Measurements from ENCODE around the gene NELFCD.
"Not testable (repeated sequence)": the region's sequence is repeated elsewhere in the genome, so short reads cannot be mapped to it uniquely, and the experiment has no call there.

Gene NELFCD

DNA sequence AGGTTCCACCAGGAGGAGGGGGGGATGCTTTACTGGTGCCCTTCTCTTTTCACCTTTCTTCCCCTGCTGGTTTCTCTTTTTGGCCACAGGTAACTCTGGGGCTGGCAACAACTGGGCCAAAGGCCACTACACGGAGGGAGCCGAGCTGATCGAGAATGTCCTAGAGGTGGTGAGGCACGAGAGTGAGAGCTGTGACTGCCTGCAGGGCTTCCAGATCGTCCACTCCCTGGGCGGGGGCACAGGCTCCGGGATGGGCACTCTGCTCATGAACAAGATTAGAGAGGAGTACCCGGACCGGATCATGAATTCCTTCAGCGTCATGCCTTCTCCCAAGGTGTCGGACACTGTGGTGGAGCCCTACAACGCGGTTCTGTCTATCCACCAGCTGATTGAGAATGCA lies 42.6 kb downstream of the NELFCD start:
- in situ Hi-C loops (cut with MboI; ENCODE audit: low sequenced_read_pairs): no loop called here

DNA sequence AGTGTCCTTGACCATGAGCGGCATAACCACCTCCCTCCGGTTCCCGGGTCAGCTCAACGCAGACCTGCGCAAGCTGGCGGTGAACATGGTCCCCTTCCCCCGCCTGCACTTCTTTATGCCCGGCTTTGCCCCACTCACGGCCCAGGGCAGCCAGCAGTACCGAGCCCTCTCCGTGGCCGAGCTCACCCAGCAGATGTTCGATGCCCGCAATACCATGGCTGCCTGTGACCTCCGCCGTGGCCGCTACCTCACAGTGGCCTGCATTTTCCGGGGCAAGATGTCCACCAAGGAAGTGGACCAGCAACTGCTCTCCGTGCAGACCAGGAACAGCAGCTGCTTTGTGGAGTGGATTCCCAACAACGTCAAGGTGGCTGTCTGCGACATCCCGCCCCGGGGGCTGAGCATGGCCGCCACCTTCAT lies 43.1 kb downstream of the NELFCD start:
- in situ Hi-C loops (cut with MboI; ENCODE audit: low sequenced_read_pairs): no loop called here

DNA sequence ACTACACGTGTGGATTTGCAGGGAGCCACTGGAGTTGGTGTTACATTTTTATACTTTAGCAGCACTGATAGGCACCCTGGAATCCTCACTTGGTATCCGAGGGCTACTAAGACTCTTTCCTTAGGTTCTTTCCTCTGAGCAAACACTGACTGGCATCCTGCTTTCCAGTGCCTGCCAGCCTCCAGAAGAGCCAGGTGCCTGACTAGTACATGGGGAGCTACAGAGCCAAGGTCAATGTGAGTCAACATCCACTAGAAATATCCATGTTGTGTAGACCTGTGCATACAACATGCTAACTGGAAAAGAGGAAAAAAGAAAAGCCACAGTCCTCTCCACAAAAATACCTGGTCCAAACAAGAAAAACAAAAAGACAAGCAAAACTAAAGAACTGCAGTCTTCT lies 44.0 kb downstream of the NELFCD start:
- in situ Hi-C loops (cut with MboI; ENCODE audit: low sequenced_read_pairs): no loop called here

DNA sequence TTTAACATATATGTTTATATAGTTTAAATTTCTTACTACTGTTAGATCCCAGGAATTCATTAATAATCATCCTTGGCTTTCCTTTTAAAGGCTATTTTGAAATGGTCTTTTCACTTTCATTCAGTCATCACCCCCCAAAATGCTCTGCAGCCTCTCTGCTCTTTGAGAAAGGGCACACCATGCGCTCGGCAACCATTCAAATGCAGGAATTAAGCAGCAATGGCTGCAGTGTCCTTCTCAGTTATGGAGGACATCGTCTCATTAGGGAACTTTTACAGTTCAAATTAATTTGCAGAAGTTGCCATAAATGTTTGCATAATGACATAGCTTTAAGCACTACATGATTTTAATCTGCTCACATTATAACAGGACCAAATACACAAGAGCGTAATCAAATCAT lies 44.5 kb downstream of the NELFCD start:
- in situ Hi-C loops (cut with MboI; ENCODE audit: low sequenced_read_pairs): no loop called here

DNA sequence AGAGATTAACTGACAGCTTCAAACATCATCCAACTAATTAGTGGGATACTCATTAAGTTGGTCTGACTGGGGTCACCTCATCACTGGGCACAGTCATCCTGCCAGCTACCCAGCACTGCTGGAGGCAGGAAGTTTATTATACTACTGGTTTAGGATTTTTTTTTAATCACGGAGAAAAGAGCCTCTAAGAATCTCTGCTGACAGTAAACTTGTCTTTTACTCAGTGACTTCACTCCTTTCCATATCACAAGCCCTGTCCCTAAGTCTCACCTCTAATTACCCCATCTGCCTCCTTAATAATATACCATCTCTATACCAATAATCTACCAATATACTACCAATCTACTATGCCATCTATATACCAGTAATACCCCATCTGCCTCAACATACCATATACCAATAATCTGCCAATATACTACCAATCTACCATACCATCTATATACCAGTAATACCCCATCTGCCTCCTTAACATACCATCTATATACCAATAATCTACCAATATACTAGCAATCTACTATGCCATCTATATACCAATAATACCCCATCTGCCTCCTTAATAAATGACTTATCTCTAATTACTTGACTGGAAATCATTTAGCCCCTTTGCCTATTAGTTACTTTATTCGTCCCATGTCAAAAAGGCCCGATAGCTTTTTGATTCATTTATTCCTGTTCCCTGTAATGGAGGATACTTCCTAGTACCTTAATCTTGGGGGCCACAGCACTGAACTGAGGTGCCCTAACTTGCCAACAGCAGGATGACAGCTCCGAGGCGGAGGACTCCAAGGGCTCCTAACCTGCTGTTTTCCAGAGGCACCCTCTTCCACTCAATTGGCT lies 46.1 kb downstream of the NELFCD start:
- in situ Hi-C loops (cut with MboI; ENCODE audit: low sequenced_read_pairs): no loop called here

DNA sequence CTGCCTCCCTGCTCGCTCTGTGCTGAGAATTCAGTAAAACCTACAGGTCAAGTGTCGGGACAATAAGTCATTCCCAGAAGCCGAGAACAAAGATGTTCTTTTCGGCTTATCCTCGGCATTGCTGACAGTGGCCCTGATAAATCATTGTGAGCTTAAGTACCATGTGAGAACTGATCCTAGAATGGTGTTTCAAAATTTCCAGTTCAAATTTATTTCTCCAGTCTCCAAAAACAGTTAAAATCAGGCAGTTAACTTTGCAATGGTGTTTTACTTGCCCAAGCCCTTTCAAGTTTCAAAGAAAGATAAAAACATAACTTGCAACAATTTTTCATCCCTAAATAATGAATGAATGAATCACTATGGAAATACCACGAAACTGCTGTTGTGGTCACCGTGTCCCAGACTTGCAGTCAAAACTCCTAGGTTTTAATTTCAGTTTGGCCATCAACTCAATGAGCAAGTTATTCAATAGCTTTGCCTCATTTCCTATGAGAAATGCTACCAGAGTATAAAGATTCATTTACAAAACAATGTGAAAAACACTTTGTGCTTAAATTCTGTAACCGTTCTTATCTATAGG lies 46.8 kb downstream of the NELFCD start:
- in situ Hi-C loops (cut with MboI; ENCODE audit: low sequenced_read_pairs): no loop called here

DNA sequence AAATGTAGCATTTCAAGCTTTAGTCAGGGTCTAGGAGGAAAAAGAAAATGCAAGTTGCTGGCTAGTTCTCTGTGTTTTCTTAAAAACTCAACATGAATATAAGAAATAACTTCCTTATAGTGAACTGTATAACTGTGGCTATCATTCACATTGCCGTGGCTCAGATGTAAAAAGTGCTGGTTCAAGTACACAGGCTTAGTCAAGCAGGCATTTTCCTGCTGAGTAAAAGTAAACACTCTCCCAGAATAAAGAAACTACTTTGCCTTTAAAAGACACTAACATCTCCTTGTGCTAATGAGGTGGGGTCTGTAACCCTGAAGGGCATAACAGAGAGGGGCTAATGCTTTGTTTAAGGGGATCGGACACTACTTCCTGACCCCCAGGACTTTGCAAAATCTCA lies 47.8 kb downstream of the NELFCD start:
- in situ Hi-C loops (cut with MboI; ENCODE audit: low sequenced_read_pairs): no loop called here

DNA sequence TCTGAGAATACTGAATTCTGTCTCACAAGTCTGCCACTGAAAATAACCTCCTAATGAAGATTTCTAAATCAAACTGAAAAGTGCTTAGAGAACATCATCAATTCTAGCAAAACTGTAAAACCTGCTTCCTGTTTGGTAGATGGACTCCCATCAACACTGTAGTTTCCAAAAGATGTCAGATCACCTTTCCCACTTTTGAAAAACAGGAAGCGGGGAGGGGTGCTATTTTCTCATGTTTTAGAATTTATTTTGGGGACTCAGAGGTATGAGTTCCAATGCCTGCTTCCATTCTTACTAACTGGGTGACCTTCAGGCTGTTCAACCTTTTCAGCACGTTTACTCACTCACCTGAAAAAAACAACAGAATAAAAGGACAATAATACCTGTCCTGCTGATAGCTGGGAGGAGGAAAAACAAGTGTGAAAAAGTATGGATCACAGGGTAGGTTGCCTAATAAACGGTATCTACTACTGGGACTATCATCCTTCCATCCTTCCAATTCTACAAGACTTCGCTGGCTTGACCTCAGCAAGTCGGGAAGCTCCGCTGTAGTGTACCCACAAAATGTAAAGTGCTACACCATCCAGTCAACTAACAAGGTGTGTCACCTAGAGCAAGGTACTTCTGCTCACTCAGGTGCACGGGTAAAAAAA lies 50.0 kb downstream of the NELFCD start:
- in situ Hi-C loops (cut with MboI; ENCODE audit: low sequenced_read_pairs): no loop called here

DNA sequence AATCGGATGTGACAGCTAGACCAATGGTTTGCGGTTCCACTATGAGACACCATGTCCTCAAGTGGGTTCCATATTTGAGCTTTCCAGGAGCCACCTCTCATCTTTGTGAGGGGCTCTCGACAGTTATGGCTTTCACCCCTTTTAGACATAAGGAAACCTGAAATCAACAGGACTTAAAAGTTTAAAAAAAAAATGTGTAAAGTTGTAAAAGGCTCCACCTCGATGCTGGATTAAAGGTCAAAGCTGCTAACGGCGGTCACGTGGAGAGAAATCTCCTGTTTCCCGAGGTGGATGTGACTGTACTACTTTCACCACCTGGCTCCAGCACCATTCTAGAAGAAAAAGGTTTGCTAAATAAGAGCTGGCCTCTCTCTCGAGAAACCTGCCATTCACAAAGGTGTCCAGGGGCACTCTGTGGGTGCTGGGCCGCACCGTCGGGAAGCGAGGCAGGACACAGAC lies 50.5 kb downstream of the NELFCD start:
- in situ Hi-C loops (cut with MboI; ENCODE audit: low sequenced_read_pairs): no loop called here

DNA sequence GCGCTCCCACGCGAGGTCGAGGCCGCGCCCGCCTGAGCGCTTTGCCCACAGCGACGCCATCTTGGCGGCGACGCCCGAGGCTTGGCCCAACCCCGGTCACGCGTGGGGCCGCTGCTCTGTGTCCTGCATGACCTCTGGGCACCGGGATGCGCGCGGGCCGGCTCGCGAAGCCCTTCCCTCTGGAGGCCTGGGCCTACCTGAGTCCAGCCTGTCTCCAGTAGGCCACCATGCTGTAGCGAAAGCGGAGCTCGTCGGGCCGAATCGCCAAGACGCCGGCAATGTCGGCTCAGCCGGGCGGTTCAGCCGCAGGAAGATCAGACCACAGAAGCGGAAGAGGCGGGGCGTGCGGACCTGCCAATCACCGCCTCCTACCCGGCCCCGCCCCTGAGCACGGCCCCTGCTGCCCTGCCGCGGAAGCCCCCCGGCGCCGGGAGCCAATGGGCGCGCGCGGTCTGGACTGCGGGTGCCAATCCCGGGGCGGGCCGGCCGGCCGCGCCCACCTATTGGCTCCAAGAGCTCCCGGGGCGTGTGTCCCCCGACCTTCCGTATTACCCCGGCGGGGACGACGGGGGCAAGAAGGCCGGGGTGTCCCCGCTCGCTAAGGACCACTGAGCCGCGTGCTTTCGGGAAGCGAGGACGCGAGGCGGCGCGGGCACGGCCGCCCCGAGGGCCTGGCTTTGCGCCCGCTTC lies 51.1 kb downstream of the NELFCD start, which contains the start of gene ATP5F1E:
ATP5F1E (minus strand) TSS at position 313 of the 690 bp plus-strand sequence; CDS start at position 229, 84 bp downstream.
- in situ Hi-C loops (cut with MboI; ENCODE audit: low sequenced_read_pairs): no loop called here

DNA sequence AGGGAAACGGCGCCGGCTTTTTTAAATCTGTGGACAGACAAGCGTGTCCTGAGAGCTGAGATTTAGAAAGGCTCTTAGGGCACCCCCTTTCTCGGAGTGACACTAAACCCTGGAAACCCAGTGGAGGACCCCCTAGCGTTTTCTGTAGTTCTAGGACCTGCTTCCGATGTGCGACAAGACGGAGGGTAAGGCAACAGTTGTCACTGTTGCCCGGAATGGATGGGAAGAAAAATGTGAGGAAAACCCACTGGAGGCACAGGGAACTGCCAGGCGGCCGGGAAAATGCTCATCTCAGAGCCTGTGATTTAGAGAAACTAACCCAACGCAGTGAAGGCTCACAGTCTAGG lies 51.6 kb downstream of the NELFCD start:
- in situ Hi-C loops (cut with MboI; ENCODE audit: low sequenced_read_pairs): no loop called here

DNA sequence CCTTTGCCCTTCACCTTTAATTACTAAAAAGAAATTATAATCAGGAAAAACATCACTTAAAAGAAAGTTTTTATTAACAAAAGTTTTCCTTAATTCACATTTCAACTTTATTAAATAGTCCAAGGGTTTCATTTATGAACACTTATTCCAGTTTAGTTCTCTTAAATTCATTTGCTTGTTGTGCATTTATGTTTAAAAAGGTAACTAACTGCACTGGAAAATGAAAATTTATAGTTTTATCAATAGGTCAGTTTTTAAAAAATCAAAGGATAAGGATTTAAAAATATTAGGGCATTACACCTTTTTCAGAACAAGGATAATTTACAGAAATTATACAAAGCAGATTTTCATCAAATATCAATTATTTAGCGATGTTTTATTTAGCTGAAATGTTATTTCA lies 52.0 kb downstream of the NELFCD start:
- in situ Hi-C loops (cut with MboI; ENCODE audit: low sequenced_read_pairs): no loop called here

DNA sequence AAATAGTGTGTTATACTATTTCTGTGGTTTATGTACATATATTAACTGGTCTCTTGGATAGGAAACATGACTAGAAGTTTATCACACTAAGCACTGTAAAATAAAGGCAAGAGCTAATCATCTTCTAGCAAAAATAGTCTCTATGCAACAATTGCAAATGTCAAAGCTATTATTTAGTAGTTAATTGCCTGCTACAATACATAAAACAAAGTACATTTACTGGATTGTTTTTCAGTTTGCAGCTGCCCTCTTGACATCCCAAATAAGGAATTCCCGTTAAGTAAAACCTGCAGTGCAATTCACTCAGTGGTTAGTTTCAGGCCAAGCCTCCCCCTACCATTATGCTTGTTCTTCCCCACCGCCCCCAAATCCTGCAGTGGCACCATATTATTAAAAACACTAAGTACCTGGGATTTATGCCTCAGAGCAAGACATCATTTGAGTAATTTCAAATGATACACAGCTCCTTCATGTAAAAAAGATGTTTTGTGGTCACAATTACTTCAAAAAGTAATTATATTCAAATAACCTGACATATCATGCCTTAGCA lies 52.6 kb downstream of the NELFCD start:
- in situ Hi-C loops (cut with MboI; ENCODE audit: low sequenced_read_pairs): no loop called here

DNA sequence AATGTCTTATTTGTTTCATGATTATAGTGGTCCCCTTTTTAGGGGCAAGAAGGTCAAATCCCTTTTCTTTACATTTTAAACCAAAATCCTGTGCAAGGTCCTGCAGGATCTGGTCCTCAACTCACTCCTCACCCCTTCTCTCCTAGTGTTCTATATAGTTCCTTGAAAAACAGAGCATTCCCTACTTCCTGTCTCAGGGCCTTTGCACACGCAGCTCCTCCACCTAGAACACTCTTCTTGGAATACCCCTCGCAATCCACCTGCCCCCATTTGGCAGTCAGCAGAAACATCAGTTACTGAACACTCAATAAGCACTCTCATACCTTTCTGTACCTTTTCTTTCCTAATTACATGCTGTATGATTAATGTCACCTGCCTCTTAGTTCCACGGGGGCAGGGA lies 54.3 kb downstream of the NELFCD start:
- in situ Hi-C loops (cut with MboI; ENCODE audit: low sequenced_read_pairs): no loop called here

DNA sequence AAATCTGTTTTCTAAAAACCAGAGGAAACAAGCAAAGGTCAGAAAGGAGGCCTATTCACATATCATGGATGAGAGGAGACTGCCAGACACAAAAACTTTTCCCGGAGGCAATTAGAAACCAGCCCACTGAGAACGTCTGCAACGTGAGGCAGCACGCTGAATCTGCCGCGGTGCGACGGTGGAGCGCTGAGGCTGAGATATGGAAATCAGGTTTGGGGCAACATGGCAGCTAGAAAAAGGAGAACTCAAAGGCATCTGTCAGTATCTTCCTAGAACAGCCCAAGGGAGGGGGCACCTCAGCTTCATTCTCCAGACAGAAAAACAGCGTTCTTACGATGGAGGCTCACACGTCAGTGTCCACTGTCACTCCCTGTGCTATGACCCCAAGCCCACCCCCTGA lies 56.3 kb downstream of the NELFCD start:
- in situ Hi-C loops (cut with MboI; ENCODE audit: low sequenced_read_pairs): no loop called here

DNA sequence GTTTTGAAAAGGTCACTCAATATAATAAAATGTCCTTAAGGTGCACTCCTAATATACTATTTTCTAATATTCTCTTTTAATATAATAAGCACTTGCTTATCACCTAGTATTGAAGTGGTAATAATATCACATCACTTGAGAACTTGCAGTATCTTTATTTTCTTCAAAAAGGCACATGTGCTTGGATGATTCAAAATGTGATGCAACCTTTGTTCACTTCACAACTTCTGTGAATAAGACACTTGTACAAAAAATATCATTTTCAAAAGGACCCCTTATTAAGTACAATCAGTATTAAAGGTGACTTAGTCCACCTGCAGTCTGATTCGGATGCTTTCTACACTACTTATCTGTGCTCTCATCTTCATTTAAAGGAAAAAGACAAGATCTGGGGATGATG lies 58.2 kb downstream of the NELFCD start:
- in situ Hi-C loops (cut with MboI; ENCODE audit: low sequenced_read_pairs): no loop called here

DNA sequence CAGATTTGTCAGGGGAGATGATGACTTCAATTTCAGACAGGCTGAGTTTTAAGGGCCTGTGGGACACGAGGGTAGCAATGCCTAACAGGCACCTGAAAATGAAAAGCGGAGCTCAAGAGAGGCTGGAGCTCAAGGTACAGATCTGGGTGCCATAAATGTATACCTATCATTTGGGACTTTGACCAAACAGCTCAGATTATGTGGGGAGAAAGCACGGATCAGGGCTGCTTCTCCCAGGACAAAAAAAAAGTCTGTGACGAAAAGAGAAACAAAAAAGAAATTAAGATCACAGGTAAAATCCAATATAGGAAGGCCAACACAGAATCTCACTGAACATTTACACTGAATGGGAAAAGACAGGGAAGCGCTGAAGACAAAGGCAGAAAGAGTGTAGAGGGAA lies 59.6 kb downstream of the NELFCD start:
- in situ Hi-C loops (cut with MboI; ENCODE audit: low sequenced_read_pairs): no loop called here

DNA sequence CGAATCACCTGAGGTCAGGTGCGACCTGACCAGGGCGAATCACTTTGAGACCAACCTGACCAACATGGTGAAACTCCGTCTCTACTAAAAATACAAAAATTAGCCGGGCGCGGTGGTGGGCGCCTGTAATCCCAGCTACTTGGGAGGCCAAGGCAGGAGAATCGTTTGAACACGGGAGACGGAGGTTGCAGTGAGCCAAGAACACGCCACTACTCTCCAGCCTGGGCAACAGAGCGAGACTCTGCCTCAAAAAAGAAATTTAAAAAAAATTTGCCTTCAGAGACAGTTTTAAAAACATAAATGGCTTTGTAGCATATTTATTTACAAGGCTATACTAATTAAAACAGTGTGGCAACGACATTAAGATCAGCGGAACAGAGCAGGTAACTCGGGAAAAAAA lies 60.4 kb downstream of the NELFCD start:
- in situ Hi-C loops (cut with MboI; ENCODE audit: low sequenced_read_pairs): not testable (repeated sequence)

DNA sequence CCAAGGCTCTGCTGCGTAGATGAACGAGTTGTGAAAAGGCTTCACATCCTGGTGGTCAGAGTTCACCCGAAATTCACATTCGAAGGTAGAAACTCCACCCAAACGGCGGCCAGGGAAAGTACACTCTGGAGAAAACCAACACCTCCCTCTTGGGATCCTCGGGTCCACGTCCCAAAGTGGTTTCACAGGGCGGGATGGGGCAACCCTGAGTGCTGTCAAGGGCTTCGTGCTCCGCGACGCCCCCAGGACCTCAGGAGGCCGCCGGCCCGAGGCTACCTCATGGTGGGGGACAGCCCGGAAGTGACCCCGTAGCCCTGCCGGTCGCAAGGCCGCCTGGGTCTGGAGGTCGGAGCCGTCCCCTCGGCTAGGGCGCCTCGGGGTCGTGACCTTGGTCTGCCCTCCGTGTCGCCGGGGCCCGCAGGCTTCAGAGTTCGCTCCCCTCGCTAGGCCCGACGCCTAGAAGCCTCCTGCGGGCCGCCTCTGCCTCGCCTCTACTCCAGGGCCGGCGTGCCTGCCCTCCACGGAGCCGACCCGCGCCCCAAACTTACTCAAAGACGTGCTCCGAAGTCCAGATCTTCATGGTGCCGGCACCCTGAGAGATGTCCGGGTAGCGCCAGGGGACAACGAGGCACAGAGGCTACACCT lies 61.2 kb downstream of the NELFCD start, which contains the start of gene PRELID3B:
PRELID3B (minus strand) TSS at position 636 of the 645 bp plus-strand sequence; CDS start at position 580, 56 bp downstream.
- in situ Hi-C loops (cut with MboI; ENCODE audit: low sequenced_read_pairs): no loop called here

DNA sequence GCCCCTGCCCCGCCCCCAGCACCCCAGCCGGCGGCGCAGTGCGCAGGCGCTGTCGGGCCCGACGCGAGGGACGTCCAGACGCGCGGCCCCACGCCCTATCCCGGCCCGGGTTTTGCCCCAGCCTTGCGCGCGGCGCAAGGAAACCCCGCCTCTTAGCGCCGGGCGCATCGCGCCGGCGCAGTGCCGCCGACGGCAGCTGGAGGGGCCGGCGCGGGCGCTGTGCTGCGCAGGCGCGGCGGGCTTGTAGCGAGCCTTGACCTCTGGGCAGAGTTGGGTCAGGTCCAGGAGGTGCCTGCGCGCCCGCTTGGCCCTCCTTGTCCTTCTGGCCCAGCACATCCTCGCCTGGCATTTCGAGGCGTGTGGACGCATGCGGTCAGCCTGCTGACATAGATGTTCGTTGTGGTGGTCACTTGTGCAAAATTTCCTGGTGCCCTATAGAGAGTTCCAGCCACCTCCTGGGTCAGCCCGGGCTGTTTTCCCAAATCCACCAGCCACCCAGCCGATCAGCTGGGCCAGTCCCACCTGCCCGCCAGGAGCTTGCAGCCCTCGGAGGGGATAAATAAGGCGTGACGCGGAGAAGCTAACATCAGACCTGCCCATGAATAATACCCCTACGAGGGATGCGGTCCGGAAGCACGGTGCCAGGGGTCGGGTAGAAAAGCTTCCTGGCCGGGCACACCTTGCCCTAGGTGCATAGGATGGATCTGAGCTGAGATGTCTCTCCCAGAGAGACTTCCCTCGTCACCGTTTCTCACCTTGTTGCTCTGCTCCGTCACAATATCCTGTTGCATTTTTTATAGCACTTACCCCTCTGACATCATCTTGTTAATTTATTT lies 62.0 kb downstream of the NELFCD start:
- in situ Hi-C loops (cut with MboI; ENCODE audit: low sequenced_read_pairs): no loop called here

All from HL-60/S4 treated with phorbol 12-myristate 13-acetate at 8.2 ng/mL for 4 days and 3 days (cell line).